T47D (cell line): ENCODE results near the gene DCAKD.

Experiments used
- DNase-seq, 2 experiments: peaks; one replicate each; pipeline versions ENCODE4 v3.0.0 to v3.0.0-alpha.2; 2011 to 2012; ENCODE audit warnings: low read depth in 1 of 2, low spot score in 1 of 2
- JUND ChIP-seq: IDR thresholded peaks from 2 replicates; pipeline ENCODE4 v1.6.1; 2012; ENCODE audit warnings: low read depth
- in situ Hi-C: cut with HindIII; loops from 2 replicates; pipeline ENCODE4 v1.10.0; 2016; ENCODE audit warnings: low sequenced_read_pairs, low pct_unique_long_range_greater_than_20kb

DCAKD gene

GRCh38 chr17:44978807-44979206 is 72.6 kb downstream of the DCAKD start:
- in situ Hi-C loops: no loop called here

DNA sequence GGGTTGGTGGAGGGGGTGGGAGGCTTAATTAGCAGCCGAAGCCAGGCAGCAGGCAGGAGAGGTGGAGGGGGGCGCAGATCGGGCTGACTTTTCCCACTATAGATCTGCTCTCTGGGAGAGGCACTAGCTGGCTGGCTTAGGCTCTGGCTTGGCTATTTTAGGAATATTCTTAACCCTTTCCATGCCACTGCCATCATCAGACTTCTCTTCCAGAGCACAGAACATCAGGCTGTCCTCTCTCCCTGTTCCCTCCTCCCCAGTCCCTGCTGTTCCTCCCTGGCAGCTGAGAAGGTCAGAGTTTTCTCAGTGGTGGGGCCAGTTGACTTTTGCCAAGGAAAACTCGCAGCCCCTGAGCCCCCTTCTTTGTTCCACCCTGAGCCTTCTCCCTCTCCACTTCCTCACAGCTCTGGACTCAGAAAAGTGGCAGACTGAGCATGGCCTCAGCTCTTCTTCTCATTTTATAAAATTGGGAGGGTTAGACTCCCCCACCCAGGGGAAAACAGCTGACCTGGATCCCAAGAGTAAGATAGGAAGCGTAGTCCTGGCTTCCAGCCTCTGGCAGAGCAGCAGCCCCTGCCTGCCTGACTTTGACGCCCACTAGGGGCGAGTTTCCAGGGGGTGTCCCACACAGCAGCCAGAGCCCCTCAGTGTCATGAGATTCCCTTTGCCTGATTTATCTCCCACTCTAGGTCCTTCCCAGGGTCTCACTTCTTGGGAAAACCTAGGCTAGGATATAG is 73.5 kb downstream of the DCAKD start:
- no peak for DNase-seq
- no peak for TF ChIP-seq JUND
- in situ Hi-C loops: no loop called here

More at GRCh38 chr17:44978807-44979206, 72.6 kb downstream of the DCAKD start:
- no peak for DNase-seq
- TF ChIP-seq JUND: no peak

DNA sequence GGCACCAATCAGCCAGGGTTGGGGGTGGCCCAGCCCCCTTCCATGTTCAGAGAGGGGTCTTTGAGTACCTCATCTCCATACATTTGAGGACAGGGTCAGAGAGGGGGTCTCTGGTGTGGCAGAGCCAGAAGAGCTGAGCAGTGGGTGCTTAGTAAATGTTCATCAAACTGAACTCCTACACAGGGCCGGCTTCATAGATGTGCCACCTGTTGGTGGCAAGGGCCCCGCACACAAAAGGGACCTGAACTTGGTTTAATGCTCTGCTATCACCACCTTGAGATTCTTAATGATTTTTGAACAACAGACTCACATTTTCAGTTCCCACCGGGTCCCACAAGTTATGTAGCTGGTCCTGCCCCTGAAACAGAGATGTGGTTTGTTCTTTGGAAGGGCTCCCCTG is 74.4 kb downstream of the DCAKD start:
- peak in 1 of 2 experiments; percentile 45 for DNase-seq
- in situ Hi-C loops: no loop called here
- TF ChIP-seq JUND: no peak

- no peak for TF ChIP-seq JUND
- in situ Hi-C loops: no loop called here
- no peak for DNase-seq
Observed at GRCh38 chr17:44976206-44976605, 75.2 kb downstream of the DCAKD start.
